OCI-LY3 (cell line): ENCODE measurements around the gene SLFN5.

Experiments
- H2AFZ ChIP-seq: fragments of 200-600, 300-600 bp; shearing (Covaris generic); 2 replicates; pipeline ENCODE4 v1.6.0; 2014; ENCODE audit warnings: antibody characterized with exemption, low read depth, low read length
- H3K27ac ChIP-seq: fragments of 200-600, 300-600 bp; sonication (generic); 2 replicates; pipeline ENCODE4 v1.5.1; 2014; ENCODE audit warnings: mild to moderate bottlenecking, low read length, moderate library complexity, mixed read lengths
- H3K27me3 ChIP-seq: fragments of 200-600, 300-600 bp; sonication (generic); 2 replicates; pipeline ENCODE4 v1.6.1; 2014; ENCODE audit warnings: low read depth, low read length, mixed read lengths
- H3K36me3 ChIP-seq: fragments of 200-600, 300-600 bp; sonication (generic); replicated peaks from 2 replicates; pipeline ENCODE3; 2014; ENCODE audit warnings: low read depth, low read length, mixed read lengths
- H3K4me1 ChIP-seq: fragments of 300-600, 200-600 bp; sonication (generic); 2 replicates; pipeline ENCODE4 v1.6.1; 2014; ENCODE audit warnings: low read length, mixed read lengths
- H3K4me2 ChIP-seq: fragments of 200-600, 300-600 bp; sonication (generic); 2 replicates; pipeline ENCODE4 v1.6.1; 2014; ENCODE audit warnings: low read length, mixed read lengths
- H3K4me3 ChIP-seq: fragments of 300-600, 200-600 bp; sonication (generic); 2 replicates; pipeline ENCODE4 v1.5.1; 2014; ENCODE audit warnings: antibody characterized with exemption, mild to moderate bottlenecking, low read length, moderate library complexity
- H3K79me2 ChIP-seq: fragments of 300-600, 200-600 bp; shearing (Covaris generic); 2 replicates; pipeline ENCODE4 v1.6.1; 2014; ENCODE audit warnings: mild to moderate bottlenecking, low read length, mixed read lengths
- H3K9ac ChIP-seq: fragments of 300-600, 200-600 bp; shearing (Covaris generic); 2 replicates; pipeline ENCODE4 v1.6.0; 2014; ENCODE audit warnings: mild to moderate bottlenecking, low read length, moderate library complexity
- H3K9me3 ChIP-seq: fragments of 200-600, 300-600 bp; shearing (Covaris generic); 2 replicates; pipeline ENCODE4 v1.6.1; 2014; ENCODE audit warnings: low read length, mixed read lengths; ENCODE audit not compliant: insufficient read depth
- H4K20me1 ChIP-seq: fragments of 200-600, 300-600 bp; sonication (generic); 2 replicates; pipeline ENCODE4 v1.6.1; 2016; ENCODE audit warnings: low read length, mixed read lengths; ENCODE audit not compliant: insufficient read depth
- CTCF ChIP-seq: fragments of 200-600, 300-600 bp; sonication (generic); IDR thresholded peaks from 2 replicates; pipeline ENCODE4 v1.5.1; 2014; ENCODE audit warnings: antibody characterized with exemption, low read length, low read depth
- EZH2phosphoT487 ChIP-seq: fragments of 200-600 bp; shearing (Covaris generic); IDR thresholded peaks from 2 replicates; pipeline ENCODE4 v1.6.1; 2018; ENCODE audit warnings: antibody characterized with exemption, mixed run types, low read depth

Gene SLFN5

GRCh38 chr17:35241520-35241919 lies 1.4 kb upstream of the SLFN5 start:
- peak overlapping the region; percentile 89 for H3K4me3 ChIP-seq
- no peak overlapping the region for H2AFZ ChIP-seq
- no peak for TF ChIP-seq CTCF
- TF ChIP-seq EZH2phosphoT487 = no peak
- H3K27me3 ChIP-seq = no peaks in the 10 kb centered on the region
- H3K4me2 ChIP-seq = peak overlapping the region; percentile 76
- no peak overlapping the region for H3K27ac ChIP-seq
- peaks cover 25% of the 10 kb centered on the region for H3K79me2 ChIP-seq
- H3K4me1 ChIP-seq = peaks cover 31% of the 10 kb centered on the region
- no peaks in the 10 kb centered on the region for H4K20me1 ChIP-seq
- H3K9ac ChIP-seq = peak overlapping the region; percentile 84; the same call in 1 of the 2 replicates
- peaks cover 8% of the 10 kb centered on the region for H3K36me3 ChIP-seq
- H3K9me3 ChIP-seq = no peaks in the 10 kb centered on the region

GRCh38 chr17:35242158-35242804 lies 591 bp upstream of the SLFN5 start:
- Histone ChIP-seq H3K4me2 (peak overlapping the region; percentile 76), H3K9ac (peak overlapping the region; percentile 84), H3K4me3 (peak overlapping the region; percentile 89), H4K20me1 (no peaks in the 10 kb centered on the region), H2AFZ (peak overlapping the region; percentile 34; the same call in 1 of the 2 replicates), H3K27me3 (no peaks in the 10 kb centered on the region), H3K79me2 (peaks cover 25% of the 10 kb centered on the region), H3K9me3 (no peaks in the 10 kb centered on the region), H3K36me3 (peaks cover 8% of the 10 kb centered on the region), H3K4me1 (peaks cover 31% of the 10 kb centered on the region), H3K27ac (peak overlapping the region; percentile 72)
- TF ChIP-seq EZH2phosphoT487 (no peak), CTCF (no peak)

GRCh38 chr17:35243561-35244340 lies 879 bp downstream of the SLFN5 start:
- Histone ChIP-seq H4K20me1 (no peaks in the 10 kb centered on the region), H2AFZ (0 out of 2 replicates have a peak overlapping the region, but pooled peaks have one; percentile 2), H3K9me3 (no peaks in the 10 kb centered on the region), H3K79me2 (peaks cover 25% of the 10 kb centered on the region), H3K4me1 (peaks cover 27% of the 10 kb centered on the region), H3K27me3 (no peaks in the 10 kb centered on the region), H3K36me3 (peaks cover 15% of the 10 kb centered on the region), H3K4me2 (peak overlapping the region; percentile 83), H3K27ac (peak overlapping the region; percentile 72), H3K4me3 (peak overlapping the region; percentile 89), H3K9ac (peak overlapping the region; percentile 84)
- TF ChIP-seq CTCF = no peak
- TF ChIP-seq EZH2phosphoT487 = no peak

GRCh38 chr17:35244341-35245195 lies 1.7 kb downstream of the SLFN5 start:
- H3K4me1 ChIP-seq = peaks cover 21% of the 10 kb centered on the region
- no peaks in the 10 kb centered on the region for H3K27me3 ChIP-seq
- H3K27ac ChIP-seq = peak overlapping the region; percentile 72
- peaks cover 16% of the 10 kb centered on the region for H3K36me3 ChIP-seq
- H3K9ac ChIP-seq = peak overlapping the region; percentile 84
- no peak for TF ChIP-seq EZH2phosphoT487
- no peak for TF ChIP-seq CTCF
- peak overlapping the region; percentile 89 for H3K4me3 ChIP-seq
- H3K79me2 ChIP-seq = peaks cover 25% of the 10 kb centered on the region
- no peak overlapping the region for H2AFZ ChIP-seq
- peak overlapping the region; percentile 83 for H3K4me2 ChIP-seq
- no peaks in the 10 kb centered on the region for H3K9me3 ChIP-seq
- no peaks in the 10 kb centered on the region for H4K20me1 ChIP-seq
